Activated CD4-positive, alpha-beta memory T cell treated with anti-CD3 and anti-CD28 coated beads, Interleukin-2, amount 10 ng/mL, durations not matched to agents 7 days and 5 days (primary cell): ENCODE results near the gene FBXL15. TPM values are rescaled to one million over a fixed set of nuclear protein-coding genes. Genes with fewer than 3 reads are reported as not detected.
"Not testable (repeated sequence)": the region's sequence is repeated elsewhere in the genome, so short reads cannot be mapped to it uniquely, and the experiment has no call there.

ENCODE experiments used
- CTCF ChIA-PET: fragments of 350-600 bp; sonication (Branson Sonifier 250); formaldehyde crosslinking; loops from one replicate; lab custom pipeline; 2021; ENCODE audit warnings: antibody characterized with exemption, inconsistent platforms; lab: Charles Lee
- POLR2A ChIA-PET: fragments of 350-600 bp; sonication (Branson Sonifier 250); formaldehyde crosslinking; loops from one replicate; lab custom pipeline; 2021; ENCODE audit warnings: antibody characterized with exemption; lab: Charles Lee
- DNase-seq: peaks from one replicate; pipeline ENCODE4 v3.0.0-alpha.2; 2020
- H3K27ac Mint-ChIP-seq: one replicate; pipeline ENCODE4 v1.8.0; 2021; ENCODE audit warnings: mild to moderate bottlenecking, mixed read lengths
- H3K27me3 Mint-ChIP-seq: one replicate; pipeline ENCODE4 v1.8.0; 2021; ENCODE audit warnings: mixed read lengths
- H3K36me3 Mint-ChIP-seq: one replicate; pipeline ENCODE4 v1.8.0; 2021; ENCODE audit warnings: low read depth, mixed read lengths
- H3K4me1 Mint-ChIP-seq: one replicate; pipeline ENCODE4 v1.8.0; 2021; ENCODE audit warnings: mixed read lengths
- H3K4me3 Mint-ChIP-seq: one replicate; pipeline ENCODE4 v1.8.0; 2021; ENCODE audit warnings: mild to moderate bottlenecking, mixed read lengths
- H3K9me3 Mint-ChIP-seq: one replicate; pipeline ENCODE4 v1.8.0; 2021; ENCODE audit warnings: mixed read lengths
- total RNA-seq, 2 experiments: library from RNA; stranded (reverse); gene quantifications; one replicate each; pipeline ENCODE4 v1.2.3, GENCODE V29; 2021

Gene FBXL15
- total RNA-seq, 2 experiments from 2014 or later, result 13.5 to 14.3 TPM

GRCh38 chr10:102452672-102453340 is 32.2 kb downstream of the FBXL15 start:
- ChIA-PET CTCF (interaction anchor here (0.6 to 4.2 kb wide), 10 partner anchors 10 to 190 kb away, joined by 3 to 20 read pairs (median 4); partner anchors contain the start of genes CUEDC2 and FBXL15), POLR2A (interaction anchor here (0.5 to 6.3 kb wide), 10 partner anchors 9 to 339 kb away, joined by 3 to 79 read pairs (median 10); partner anchors contain the start of genes ACTR1A, CUEDC2, FBXL15 and SUFU)
- peak; percentile 76 for DNase-seq
- Mint-ChIP-seq H3K4me1 (peaks cover 40% of the 10 kb centered on the region), H3K27ac (peak overlapping the region; percentile 83), H3K9me3 (no peaks in the 10 kb centered on the region), H3K27me3 (no peaks in the 10 kb centered on the region), H3K36me3 (peaks cover 15% of the 10 kb centered on the region), H3K4me3 (peak overlapping the region; percentile 17)

- H3K27ac Mint-ChIP-seq, result peak overlapping the region; percentile 49
- no peak for DNase-seq
- peaks cover 15% of the 10 kb centered on the region for H3K36me3 Mint-ChIP-seq
- no peak overlapping the region for H3K4me3 Mint-ChIP-seq
- peaks cover 37% of the 10 kb centered on the region for H3K4me1 Mint-ChIP-seq
- POLR2A ChIA-PET, result interaction anchor here (0.6 to 6.3 kb wide), 7 partner anchors 8 to 322 kb away, joined by 3 to 79 read pairs (median 32); partner anchors contain the start of genes ACTR1A, CUEDC2, FBXL15 and SUFU
- no peaks in the 10 kb centered on the region for H3K9me3 Mint-ChIP-seq
- CTCF ChIA-PET, result interaction anchor here (0.7 to 4.2 kb wide), 4 partner anchors 20 to 101 kb away, joined by 4 to 20 read pairs (median 5); partner anchors contain the start of genes CUEDC2 and FBXL15
- H3K27me3 Mint-ChIP-seq, result no peaks in the 10 kb centered on the region
Observed at GRCh38 chr10:102453502-102453901, 32.9 kb downstream of the FBXL15 start.

DNA sequence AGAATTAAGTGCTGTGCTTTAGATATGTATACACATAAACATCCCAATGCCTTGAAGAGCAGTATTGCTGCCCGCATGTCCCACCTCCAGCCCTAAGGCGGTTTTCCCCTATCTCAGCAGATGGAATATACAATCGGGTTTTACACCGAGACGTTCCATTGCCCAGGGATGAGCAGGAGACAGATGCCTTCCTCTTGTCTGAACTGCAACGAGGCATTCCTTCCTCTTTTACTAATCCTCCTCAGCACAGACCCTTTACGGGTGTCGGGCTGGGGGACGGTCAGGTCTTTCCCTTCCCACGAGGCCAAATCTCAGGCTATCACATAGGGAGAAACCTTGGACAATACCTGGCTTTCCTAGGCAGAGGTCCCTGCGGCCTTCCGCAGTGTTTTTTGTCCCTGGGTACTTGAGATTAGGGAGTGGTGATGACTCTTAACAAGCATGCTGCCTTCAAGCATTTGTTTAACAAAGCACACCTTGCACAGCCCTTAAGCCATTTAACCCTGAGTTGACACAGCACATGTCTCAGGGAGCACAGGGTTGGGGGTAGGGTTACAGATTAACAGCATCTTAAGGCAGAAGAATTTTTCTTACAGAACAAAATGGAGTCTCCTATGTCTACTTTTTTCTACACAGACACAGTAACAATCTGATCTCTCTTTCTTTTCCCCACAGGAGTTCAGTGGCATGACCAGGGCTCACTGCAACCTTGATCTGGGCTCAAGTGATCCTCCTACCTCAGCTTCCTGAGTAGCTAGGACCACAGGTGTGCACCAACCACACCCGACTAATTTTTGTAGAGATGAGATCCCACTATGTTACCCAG is 34.2 kb downstream of the FBXL15 start:
- H3K27ac Mint-ChIP-seq, CTCF ChIA-PET, DNase-seq, H3K27me3 Mint-ChIP-seq, H3K4me3 Mint-ChIP-seq, POLR2A ChIA-PET, H3K9me3 Mint-ChIP-seq: not testable (repeated sequence)
- H3K36me3 Mint-ChIP-seq, result peaks cover 15% of the 10 kb centered on the region
- peaks cover 28% of the 10 kb centered on the region for H3K4me1 Mint-ChIP-seq

DNA sequence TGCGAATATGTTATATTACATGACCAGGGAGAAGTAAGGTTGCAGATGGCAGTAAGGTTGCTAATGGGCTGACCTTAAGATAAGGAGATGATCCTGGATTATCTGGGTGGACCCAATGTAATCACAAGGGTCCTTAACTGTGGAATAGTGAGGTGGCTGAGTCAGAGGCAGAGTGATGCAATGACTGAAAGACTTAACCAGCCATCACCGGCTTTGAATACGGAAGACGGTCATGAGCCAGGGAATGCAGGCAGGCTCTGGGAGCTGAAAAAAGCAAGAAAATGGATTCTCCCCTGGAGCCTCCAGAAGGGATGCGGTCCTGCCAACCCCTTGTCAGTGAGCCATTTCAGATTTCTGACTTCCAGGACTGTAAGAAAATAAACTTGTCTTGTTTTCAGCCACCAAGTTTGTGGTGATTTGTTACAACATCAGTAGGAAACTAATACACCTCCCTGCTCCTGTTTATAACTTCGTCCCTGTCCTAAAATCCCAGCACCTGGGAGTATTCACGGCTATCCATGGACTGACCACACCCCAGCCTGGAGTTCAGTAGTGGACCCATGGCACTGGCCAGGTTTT is 35.3 kb downstream of the FBXL15 start:
- no peak for DNase-seq
- Mint-ChIP-seq H3K9me3 (no peaks in the 10 kb centered on the region), H3K36me3 (peaks cover 15% of the 10 kb centered on the region), H3K4me3 (no peak overlapping the region), H3K27me3 (no peaks in the 10 kb centered on the region), H3K4me1 (peaks cover 34% of the 10 kb centered on the region), H3K27ac (no peak overlapping the region)
- ChIA-PET POLR2A (no interaction called here), CTCF (no interaction called here)

DNA sequence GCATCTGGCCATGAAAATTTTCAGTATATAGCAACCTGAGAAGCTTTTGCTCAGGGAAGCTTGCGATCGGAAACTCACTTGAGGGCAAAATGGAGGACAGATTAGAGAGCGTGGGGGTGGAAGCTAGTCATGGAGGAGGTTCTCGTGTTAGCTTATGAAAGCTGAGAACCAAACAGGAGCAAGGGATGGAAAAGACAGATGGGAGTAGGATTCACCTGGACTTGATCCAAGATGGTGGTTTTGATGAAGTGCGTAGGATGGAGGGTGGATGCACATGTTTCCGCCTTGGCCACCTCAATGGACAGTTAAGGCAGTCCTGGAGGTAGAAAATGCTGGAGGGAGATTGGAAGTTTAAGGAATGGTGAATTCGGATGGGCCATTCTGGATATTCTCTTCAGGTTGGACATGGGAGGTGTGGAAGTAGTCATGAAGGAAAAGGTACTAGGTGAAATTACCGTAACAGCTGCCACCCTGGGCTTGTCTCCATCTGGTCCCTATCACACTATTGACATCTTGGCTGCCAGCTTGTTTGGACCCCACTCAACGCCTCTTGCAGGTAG is 37.0 kb downstream of the FBXL15 start:
- Mint-ChIP-seq H3K27me3 (no peaks in the 10 kb centered on the region), H3K27ac (no peak overlapping the region), H3K36me3 (peaks cover 11% of the 10 kb centered on the region), H3K4me1 (peaks cover 37% of the 10 kb centered on the region), H3K9me3 (no peaks in the 10 kb centered on the region), H3K4me3 (no peak overlapping the region)
- ChIA-PET CTCF (interaction anchor here (1.0 kb wide), 1 partner anchor 226 kb away, joined by 3 read pairs; no protein-coding TSS in a partner anchor), POLR2A (interaction anchor here (0.7 kb wide), 1 partner anchor 9 kb away, joined by 3 read pairs; no protein-coding TSS in a partner anchor)
- DNase-seq, result no peak

DNA sequence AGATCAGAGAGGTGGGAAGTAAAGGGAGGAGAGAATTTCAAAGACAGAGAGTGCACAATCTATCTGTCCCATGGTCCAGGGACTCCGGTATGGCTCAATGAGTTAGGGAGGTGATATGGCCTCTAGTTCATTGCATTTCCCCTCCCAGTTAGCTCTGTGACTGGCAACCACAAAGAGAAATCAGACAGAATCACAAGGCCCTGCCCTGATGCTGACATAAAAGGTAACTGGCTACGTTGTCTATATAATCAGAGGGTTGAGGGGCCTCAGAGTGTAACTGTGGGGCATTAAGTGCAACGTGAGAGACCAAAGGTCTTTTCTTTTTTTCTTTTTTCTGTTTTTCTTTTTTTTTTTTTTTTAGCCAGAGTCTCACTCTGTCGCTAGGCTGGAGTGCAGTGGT is 38.0 kb downstream of the FBXL15 start:
- no peak for DNase-seq
- CTCF ChIA-PET, result interaction anchor here (0.6 to 0.7 kb wide), 2 partner anchors 10 to 44 kb away, joined by 3 to 5 read pairs; partner anchors contain the start of gene ACTR1A
- POLR2A ChIA-PET, result no interaction called here
- H3K4me3 Mint-ChIP-seq, result no peak overlapping the region
- no peak overlapping the region for H3K27ac Mint-ChIP-seq
- peaks cover 6% of the 10 kb centered on the region for H3K36me3 Mint-ChIP-seq
- peaks cover 32% of the 10 kb centered on the region for H3K4me1 Mint-ChIP-seq
- H3K27me3 Mint-ChIP-seq, result no peaks in the 10 kb centered on the region
- no peaks in the 10 kb centered on the region for H3K9me3 Mint-ChIP-seq

DNA sequence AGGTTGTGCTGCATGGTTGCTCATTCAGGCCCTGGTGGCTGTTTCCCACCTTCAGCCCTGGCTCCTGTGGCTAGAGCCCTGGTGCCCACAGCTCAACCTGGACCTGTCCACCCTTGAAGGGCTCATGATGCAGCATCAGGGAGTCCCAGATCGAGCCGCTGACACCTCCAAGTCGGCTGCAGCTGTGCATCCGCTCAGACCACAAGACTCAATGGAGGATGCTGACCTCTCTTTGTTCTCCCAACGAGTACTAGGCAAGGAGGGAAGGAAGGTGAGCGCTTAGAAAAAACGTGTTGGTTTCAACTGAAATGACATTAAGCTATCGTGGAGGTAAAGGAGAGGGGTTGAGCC is 40.2 kb downstream of the FBXL15 start:
- CTCF ChIA-PET, result interaction anchor here (0.9 to 3.3 kb wide), 10 partner anchors 10 to 123 kb away, joined by 3 to 22 read pairs (median 4); partner anchors contain the start of genes ACTR1A, C10orf95, CUEDC2 and FBXL15
- H3K4me3 Mint-ChIP-seq, result peak overlapping the region; percentile 84
- POLR2A ChIA-PET, result interaction anchor here (1.0 to 4.2 kb wide), 9 partner anchors 8 to 215 kb away, joined by 3 to 73 read pairs (median 4); partner anchors contain the start of genes C10orf95, CUEDC2, FBXL15 and GBF1
- H3K36me3 Mint-ChIP-seq, result no peaks in the 10 kb centered on the region
- H3K9me3 Mint-ChIP-seq, result no peaks in the 10 kb centered on the region
- H3K27ac Mint-ChIP-seq, result peak overlapping the region; percentile 60
- peaks cover 31% of the 10 kb centered on the region for H3K4me1 Mint-ChIP-seq
- H3K27me3 Mint-ChIP-seq, result no peaks in the 10 kb centered on the region
- no peak for DNase-seq

GRCh38 chr10:102461187-102462054 is 40.8 kb downstream of the FBXL15 start:
- peak overlapping the region; percentile 60 for H3K27ac Mint-ChIP-seq
- peak; percentile 93 for DNase-seq
- no peaks in the 10 kb centered on the region for H3K27me3 Mint-ChIP-seq
- no peaks in the 10 kb centered on the region for H3K9me3 Mint-ChIP-seq
- CTCF ChIA-PET, result interaction anchor here (0.9 to 3.3 kb wide), 11 partner anchors 11 to 122 kb away, joined by 3 to 22 read pairs (median 4); partner anchors contain the start of genes ACTR1A, C10orf95, CUEDC2 and FBXL15
- POLR2A ChIA-PET, result interaction anchor here (0.8 to 4.2 kb wide), 17 partner anchors 8 to 220 kb away, joined by 3 to 73 read pairs (median 3); partner anchors contain the start of genes C10orf95, CUEDC2, FBXL15 and GBF1
- H3K4me3 Mint-ChIP-seq, result peak overlapping the region; percentile 84
- no peaks in the 10 kb centered on the region for H3K36me3 Mint-ChIP-seq
- peaks cover 31% of the 10 kb centered on the region for H3K4me1 Mint-ChIP-seq

DNA sequence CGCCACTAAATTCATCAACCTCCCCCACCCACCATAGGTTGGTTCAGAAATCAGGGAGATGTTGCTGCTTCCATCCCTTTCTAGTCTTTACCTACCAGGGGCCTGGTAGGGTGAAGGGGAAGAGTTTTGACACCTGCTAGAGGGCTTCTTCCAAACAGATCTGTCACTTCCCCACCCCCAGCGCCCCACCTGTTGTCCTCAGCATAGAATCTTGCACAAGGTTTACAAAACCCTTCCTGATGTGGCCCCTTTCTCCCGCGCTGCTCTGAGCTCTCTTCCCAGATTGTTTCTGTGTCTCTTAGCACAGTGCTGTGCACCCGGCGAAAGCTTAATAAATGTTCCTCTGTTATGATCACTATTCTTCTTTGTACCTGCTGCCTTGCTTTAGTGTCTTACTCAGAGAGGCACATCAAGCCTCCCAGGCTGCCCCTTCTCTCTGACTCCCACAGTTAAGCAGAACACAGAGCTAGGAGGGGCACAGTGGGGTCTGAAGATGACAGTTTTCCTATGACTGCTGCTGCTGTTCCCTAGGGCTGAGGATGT is 41.9 kb downstream of the FBXL15 start:
- ChIA-PET CTCF (interaction anchor here (0.6 to 3.3 kb wide), 7 partner anchors 10 to 111 kb away, joined by 3 to 22 read pairs (median 6); partner anchors contain the start of genes ACTR1A and C10orf95), POLR2A (interaction anchor here (0.7 to 4.2 kb wide), 9 partner anchors 11 to 222 kb away, joined by 3 to 73 read pairs (median 3); partner anchors contain the start of genes C10orf95, FBXL15, NFKB2 and PITX3)
- DNase-seq, result no peak
- H3K4me3 Mint-ChIP-seq, result peak overlapping the region; percentile 84
- H3K27ac Mint-ChIP-seq, result no peak overlapping the region
- no peaks in the 10 kb centered on the region for H3K9me3 Mint-ChIP-seq
- peaks cover 31% of the 10 kb centered on the region for H3K4me1 Mint-ChIP-seq
- no peaks in the 10 kb centered on the region for H3K27me3 Mint-ChIP-seq
- no peaks in the 10 kb centered on the region for H3K36me3 Mint-ChIP-seq

GRCh38 chr10:102463983-102464382 is 43.3 kb downstream of the FBXL15 start:
- Mint-ChIP-seq H3K36me3 (no peaks in the 10 kb centered on the region), H3K4me1 (peaks cover 35% of the 10 kb centered on the region), H3K27ac (no peak overlapping the region), H3K4me3 (no peak overlapping the region), H3K27me3 (no peaks in the 10 kb centered on the region), H3K9me3 (no peaks in the 10 kb centered on the region)
- CTCF ChIA-PET, result interaction anchor here (1.3 kb wide), 1 partner anchor 65 kb away, joined by 6 read pairs; no protein-coding TSS in a partner anchor
- POLR2A ChIA-PET, result interaction anchor here (4.2 kb wide), 1 partner anchor 43 kb away, joined by 18 read pairs; the partner anchor contains the start of gene FBXL15
- no peak for DNase-seq

- Mint-ChIP-seq H3K27ac (no peak overlapping the region), H3K36me3 (peaks cover 4% of the 10 kb centered on the region), H3K4me1 (peaks cover 36% of the 10 kb centered on the region), H3K9me3 (no peaks in the 10 kb centered on the region), H3K4me3 (no peak overlapping the region), H3K27me3 (no peaks in the 10 kb centered on the region)
- CTCF ChIA-PET, result no interaction called here
- DNase-seq, result no peak
- POLR2A ChIA-PET, result interaction anchor here (1.0 kb wide), 1 partner anchor 11 kb away, joined by 3 read pairs; no protein-coding TSS in a partner anchor
Observed at GRCh38 chr10:102465466-102465865, 44.8 kb downstream of the FBXL15 start.
